Muscle of back (tissue), 13 donors: ENCODE measurements around the gene PNPLA6. TPM values are rescaled to one million over a fixed set of nuclear protein-coding genes. Genes with fewer than 3 reads are reported as not detected.

Source experiments
- DNase-seq, 3 donors: peaks; one replicate each; pipeline versions ENCODE4 v3.0.0 to v3.0.0-alpha.2; 2013
- long read RNA-seq, 9 donors: transcript quantifications; one replicate each; lab custom pipeline, GENCODE V29; 2026
- polyA plus RNA-seq, 10 donors: library from polyadenylated mRNA; unstranded; fragments of 120-200 nt; gene quantifications; one replicate each; pipeline ENCODE4 v1.2.1, GENCODE V29; 2013; ENCODE audit not compliant: insufficient read length in 10 of 10

Gene PNPLA6
- polyA plus RNA-seq = 10 to 100 TPM; 24.2 to 32.7 (median 27.4) TPM
- long read RNA-seq, donor 1 = 0 reads
- long read RNA-seq, donor 2 = 0 reads
- long read RNA-seq, donor 3 = 0 reads
- long read RNA-seq, donor 4, partial matches to known transcripts = 0 of 1 reads
- long read RNA-seq, donor 4, other reads (novel, unspliced or antisense) = 0 of 1 reads
- long read RNA-seq, donor 5 = 0 reads
- long read RNA-seq, donor 6 = 0 reads
- long read RNA-seq, donor 7, full-length matches to known transcripts = 1 of 1 reads
- long read RNA-seq, donor 7, partial matches to known transcripts = 0 of 1 reads
- long read RNA-seq, donor 7, other reads (novel, unspliced or antisense) = 0 of 1 reads
- long read RNA-seq, donor 8 = 0 reads
- long read RNA-seq, donor 9 = 0 reads

GRCh38 chr19:7535047-7535997 lies at the start of gene PNPLA6:
PNPLA6 (plus strand) TSS chr19:7535717; CDS start chr19:7535789, 72 bp downstream.
- DNase-seq = peak; percentile 94 to 99 (median 98)

- no peak for DNase-seq
These were observed 48.6 kb upstream of the PNPLA6 start for GRCh38 chr19:7486923-7487322.

GRCh38 chr19:7488736-7489353 lies 46.7 kb upstream of the PNPLA6 start, which contains the start of gene PEX11G:
PEX11G (minus strand) TSS chr19:7489035; CDS start chr19:7489010, 25 bp downstream.
- peak; percentile 85 to 97 (median 97) for DNase-seq

GRCh38 chr19:7489609-7490044 lies 45.9 kb upstream of the PNPLA6 start:
- DNase-seq = no peak

- DNase-seq = no peak
These were observed 43.4 kb upstream of the PNPLA6 start for GRCh38 chr19:7492142-7492541.

GRCh38 chr19:7492558-7492957 lies 43.0 kb upstream of the PNPLA6 start:
- DNase-seq = no peak

- peak in 2 of 3 donors; percentile 55 to 75 for DNase-seq
These were observed 41.0 kb upstream of the PNPLA6 start for GRCh38 chr19:7494416-7495098.

- DNase-seq = no peak
These were observed 38.2 kb upstream of the PNPLA6 start for GRCh38 chr19:7497292-7497691.

GRCh38 chr19:7500811-7501450 lies 34.6 kb upstream of the PNPLA6 start:
- DNase-seq = peak in 2 of 3 donors; percentile 65 to 80

- DNase-seq = no peak
These were observed 33.0 kb upstream of the PNPLA6 start for GRCh38 chr19:7502552-7502951.

GRCh38 chr19:7504684-7505083 lies 30.8 kb upstream of the PNPLA6 start:
- DNase-seq = no peak

GRCh38 chr19:7505288-7505681 lies 30.2 kb upstream of the PNPLA6 start:
- no peak for DNase-seq

GRCh38 chr19:7505682-7506384 lies 29.7 kb upstream of the PNPLA6 start:
- no peak for DNase-seq

- peak in 1 of 3 donors; percentile 44 for DNase-seq
These were observed 28.9 kb upstream of the PNPLA6 start for GRCh38 chr19:7506385-7507328.

- no peak for DNase-seq
These were observed 27.6 kb upstream of the PNPLA6 start for GRCh38 chr19:7507884-7508283.

GRCh38 chr19:7509625-7510024 lies 25.9 kb upstream of the PNPLA6 start:
- DNase-seq = no peak

GRCh38 chr19:7512400-7512851 lies 23.1 kb upstream of the PNPLA6 start:
- DNase-seq = no peak

- no peak for DNase-seq
These were observed 21.5 kb upstream of the PNPLA6 start for GRCh38 chr19:7513809-7514642.
